ENCODE data around the gene KATNIP.

The KATNIP gene

GRCh38 chr16:27544671-27545070, 5.3 kb upstream of the KATNIP start:
- H3K9ac ChIP-seq (ENCODE audit: low read length), result no peak overlapping the region
- H3K18ac ChIP-seq (ENCODE audit: low read length), result no peak overlapping the region
- H3K79me1 ChIP-seq (ENCODE audit: low read length), result peaks cover 2% of the 10 kb centered on the region
- WGBS (ENCODE audit: extremely low coverage, insufficient coverage, insufficient read length), result no CpG with 5 or more reads among the region's 4 CpGs
- no peak overlapping the region for H3K27ac ChIP-seq (ENCODE audit: low read depth, low read length)
- H3K36me3 ChIP-seq (ENCODE audit: control insufficient read depth in 1 of 2, insufficient read depth in 2 of 2, low read length in 2 of 2), result peaks cover 38 to 46% of the 10 kb centered on the region in 2 experiments
- H3K79me2 ChIP-seq (ENCODE audit: control insufficient read depth, insufficient read depth, low read length, poor library complexity), result peaks cover 2% of the 10 kb centered on the region
- H4K91ac ChIP-seq (ENCODE audit: low read depth, low read length), result no peak overlapping the region
- peaks cover 2 to 15% of the 10 kb centered on the region in 2 experiments for H3K4me1 ChIP-seq (ENCODE audit: control insufficient read depth in 1 of 2, insufficient read depth in 2 of 2, low read length in 2 of 2)
- no peak overlapping the region for H2BK5ac ChIP-seq (ENCODE audit: low read depth, low read length, poor library complexity)
- H2AK5ac ChIP-seq (ENCODE audit: low read length), result no peak overlapping the region
- no peak overlapping the region for H3K14ac ChIP-seq (ENCODE audit: low read length)
- H3K4me2 ChIP-seq (ENCODE audit: low read length), result no peak overlapping the region
- no peaks in the 10 kb centered on the region for H3K27me3 ChIP-seq (ENCODE audit: insufficient read depth, low read length)
- DNase-seq, result no peak
- H3K4me3 ChIP-seq (ENCODE audit: low read depth, low read length), result no peak overlapping the region
- H2AFZ ChIP-seq (ENCODE audit: insufficient read depth, low read length, poor library complexity), result no peak overlapping the region
- H3K9me3 ChIP-seq (ENCODE audit: insufficient read depth, low read depth, low read length), result no peaks in the 10 kb centered on the region
- no peak overlapping the region for H3K4ac ChIP-seq (ENCODE audit: low read depth, low read length)
- no peak overlapping the region for H2BK120ac ChIP-seq (ENCODE audit: insufficient read depth, low read length, poor library complexity)
- no peak overlapping the region for H3K23ac ChIP-seq (ENCODE audit: low read length)
- no peak overlapping the region for H4K8ac ChIP-seq (ENCODE audit: low read depth, low read length)
- H2BK12ac ChIP-seq (ENCODE audit: low read length), result no peak overlapping the region
- no peak overlapping the region for H4K12ac ChIP-seq (ENCODE audit: low read depth, low read length)

- Histone ChIP-seq H2BK120ac (ENCODE audit: insufficient read depth, low read length, poor library complexity) (no peak overlapping the region), H3K9me3 (ENCODE audit: insufficient read depth, low read depth, low read length) (no peaks in the 10 kb centered on the region), H2BK12ac (ENCODE audit: low read length) (no peak overlapping the region), H3K79me1 (ENCODE audit: low read length) (peaks cover 2% of the 10 kb centered on the region), H2AFZ (ENCODE audit: insufficient read depth, low read length, poor library complexity) (no peak overlapping the region), H3K36me3 (ENCODE audit: control insufficient read depth in 1 of 2, insufficient read depth in 2 of 2, low read length in 2 of 2) (peaks cover 25 to 31% of the 10 kb centered on the region in 2 experiments), H3K18ac (ENCODE audit: low read length) (no peak overlapping the region), H3K9ac (ENCODE audit: low read length) (no peak overlapping the region), H3K23ac (ENCODE audit: low read length) (no peak overlapping the region), H3K27ac (ENCODE audit: low read depth, low read length) (no peak overlapping the region), H3K79me2 (ENCODE audit: control insufficient read depth, insufficient read depth, low read length, poor library complexity) (peaks cover 5% of the 10 kb centered on the region), H4K12ac (ENCODE audit: low read depth, low read length) (no peak overlapping the region), H4K91ac (ENCODE audit: low read depth, low read length) (no peak overlapping the region), H2AK5ac (ENCODE audit: low read length) (no peak overlapping the region), H3K4me3 (ENCODE audit: low read depth, low read length) (no peak overlapping the region), H2BK5ac (ENCODE audit: low read depth, low read length, poor library complexity) (no peak overlapping the region), H3K4ac (ENCODE audit: low read depth, low read length) (no peak overlapping the region), H3K4me2 (ENCODE audit: low read length) (no peak overlapping the region), H3K27me3 (ENCODE audit: insufficient read depth, low read length) (no peaks in the 10 kb centered on the region), H3K4me1 (ENCODE audit: control insufficient read depth in 1 of 2, insufficient read depth in 2 of 2, low read length in 2 of 2) (peaks cover 2 to 20% of the 10 kb centered on the region in 2 experiments), H4K8ac (ENCODE audit: low read depth, low read length) (no peak overlapping the region), H3K14ac (ENCODE audit: low read length) (no peak overlapping the region)
- DNase-seq, result peak in 1 of 2 donors; percentile 5
- WGBS (ENCODE audit: extremely low coverage, insufficient coverage, insufficient read length), result no CpG with 5 or more reads among the region's 4 CpGs
These were observed 2.8 kb upstream of the KATNIP start for GRCh38 chr16:27547134-27547533.

DNA sequence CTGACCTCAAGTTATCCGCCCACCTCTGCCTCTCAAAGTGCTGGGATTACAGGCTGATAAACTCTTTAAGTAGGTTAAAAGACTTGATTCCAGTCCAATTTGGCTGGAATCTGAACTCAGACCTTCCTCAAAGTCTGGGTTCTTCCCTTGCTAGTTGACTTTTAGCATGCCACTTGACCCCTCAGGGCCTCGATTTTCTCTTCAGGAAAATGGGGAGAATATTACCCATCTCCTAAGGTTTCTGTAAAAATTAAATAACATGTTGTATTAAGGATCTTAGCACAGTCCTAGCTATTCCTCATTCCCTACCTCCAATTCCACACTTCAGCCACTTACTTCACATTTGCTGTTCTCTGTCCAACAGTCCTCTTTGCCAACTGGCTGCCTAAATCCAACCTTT, 2.1 kb upstream of the KATNIP start:
- no peak overlapping the region for H3K4me3 ChIP-seq (ENCODE audit: low read depth, low read length)
- no peak overlapping the region for H3K14ac ChIP-seq (ENCODE audit: low read length)
- no peak overlapping the region for H3K9ac ChIP-seq (ENCODE audit: low read length)
- no peak overlapping the region for H2AK5ac ChIP-seq (ENCODE audit: low read length)
- no peak overlapping the region for H4K12ac ChIP-seq (ENCODE audit: low read depth, low read length)
- H3K4me2 ChIP-seq (ENCODE audit: low read length), result no peak overlapping the region
- peaks cover 2 to 20% of the 10 kb centered on the region in 2 experiments for H3K4me1 ChIP-seq (ENCODE audit: control insufficient read depth in 1 of 2, insufficient read depth in 2 of 2, low read length in 2 of 2)
- peaks cover 19 to 24% of the 10 kb centered on the region in 2 experiments for H3K36me3 ChIP-seq (ENCODE audit: control insufficient read depth in 1 of 2, insufficient read depth in 2 of 2, low read length in 2 of 2)
- H3K23ac ChIP-seq (ENCODE audit: low read length), result no peak overlapping the region
- H3K27me3 ChIP-seq (ENCODE audit: insufficient read depth, low read length), result no peaks in the 10 kb centered on the region
- H4K91ac ChIP-seq (ENCODE audit: low read depth, low read length), result no peak overlapping the region
- no peak overlapping the region for H2BK120ac ChIP-seq (ENCODE audit: insufficient read depth, low read length, poor library complexity)
- no peak overlapping the region for H3K27ac ChIP-seq (ENCODE audit: low read depth, low read length)
- peaks cover 2% of the 10 kb centered on the region for H3K79me1 ChIP-seq (ENCODE audit: low read length)
- H3K9me3 ChIP-seq (ENCODE audit: insufficient read depth, low read depth, low read length), result no peaks in the 10 kb centered on the region
- H4K8ac ChIP-seq (ENCODE audit: low read depth, low read length), result no peak overlapping the region
- H3K79me2 ChIP-seq (ENCODE audit: control insufficient read depth, insufficient read depth, low read length, poor library complexity), result peaks cover 5% of the 10 kb centered on the region
- no peak overlapping the region for H2AFZ ChIP-seq (ENCODE audit: insufficient read depth, low read length, poor library complexity)
- no peak overlapping the region for H3K18ac ChIP-seq (ENCODE audit: low read length)
- no peak overlapping the region for H3K4ac ChIP-seq (ENCODE audit: low read depth, low read length)
- WGBS (ENCODE audit: extremely low coverage, insufficient coverage, insufficient read length), result no CpG with 5 or more reads among the region's 2 CpGs
- no peak for DNase-seq
- no peak overlapping the region for H2BK12ac ChIP-seq (ENCODE audit: low read length)
- H2BK5ac ChIP-seq (ENCODE audit: low read depth, low read length, poor library complexity), result no peak overlapping the region

- Histone ChIP-seq H2BK120ac (ENCODE audit: insufficient read depth, low read length, poor library complexity) (no peak overlapping the region), H3K79me1 (ENCODE audit: low read length) (peaks cover 2% of the 10 kb centered on the region), H3K9me3 (ENCODE audit: insufficient read depth, low read depth, low read length) (no peaks in the 10 kb centered on the region), H3K23ac (ENCODE audit: low read length) (no peak overlapping the region), H3K27ac (ENCODE audit: low read depth, low read length) (peak overlapping the region; percentile 28), H4K8ac (ENCODE audit: low read depth, low read length) (peak overlapping the region; percentile 92), H3K4me2 (ENCODE audit: low read length) (peak overlapping the region; percentile 90), H2BK12ac (ENCODE audit: low read length) (no peak overlapping the region), H2BK5ac (ENCODE audit: low read depth, low read length, poor library complexity) (no peak overlapping the region), H3K4ac (ENCODE audit: low read depth, low read length) (peak overlapping the region; percentile 72), H3K4me3 (ENCODE audit: low read depth, low read length) (peak overlapping the region; percentile 94), H3K79me2 (ENCODE audit: control insufficient read depth, insufficient read depth, low read length, poor library complexity) (peaks cover 5% of the 10 kb centered on the region), H4K91ac (ENCODE audit: low read depth, low read length) (no peak overlapping the region), H2AFZ (ENCODE audit: insufficient read depth, low read length, poor library complexity) (peak overlapping the region; percentile 95), H4K12ac (ENCODE audit: low read depth, low read length) (no peak overlapping the region), H3K14ac (ENCODE audit: low read length) (peak overlapping the region; percentile 82), H3K36me3 (ENCODE audit: control insufficient read depth in 1 of 2, insufficient read depth in 2 of 2, low read length in 2 of 2) (peaks cover 6 to 10% of the 10 kb centered on the region in 2 experiments), H3K9ac (ENCODE audit: low read length) (peak overlapping the region; percentile 93), H3K18ac (ENCODE audit: low read length) (peak overlapping the region; percentile 81), H2AK5ac (ENCODE audit: low read length) (no peak overlapping the region), H3K4me1 (ENCODE audit: control insufficient read depth in 1 of 2, insufficient read depth in 2 of 2, low read length in 2 of 2) (peaks cover 2 to 20% of the 10 kb centered on the region in 2 experiments), H3K27me3 (ENCODE audit: insufficient read depth, low read length) (no peaks in the 10 kb centered on the region)
- no CpG with 5 or more reads among the region's 21 CpGs for WGBS (ENCODE audit: extremely low coverage, insufficient coverage, insufficient read length)
- no peak for DNase-seq
These were observed 539 bp upstream of the KATNIP start for GRCh38 chr16:27549464-27549745.
